Trophoblast cell (in vitro differentiated cells and primary cell): Measurements from ENCODE around the gene SH3TC1.
A peak's percentile ranks its signal among the peaks of the same experiment; 100 is the strongest.

ENCODE experiments used
- DNase-seq, 2 donors: peaks; one replicate each; pipeline ENCODE4 v3.0.0-alpha.2; 2016
- H2AFZ ChIP-seq: 2 replicates; pipeline ENCODE4 v1.6.1; 2013; ENCODE audit warnings: low read length, moderate library complexity, mild to moderate bottlenecking; ENCODE audit not compliant: insufficient read depth, poor library complexity
- H2AK5ac ChIP-seq: 2 replicates; pipeline ENCODE4 v1.6.1; 2013; ENCODE audit warnings: mild to moderate bottlenecking, low read length
- H2BK120ac ChIP-seq: 2 replicates; pipeline ENCODE4 v1.6.1; 2013; ENCODE audit warnings: low read length, mild to moderate bottlenecking, moderate library complexity; ENCODE audit not compliant: insufficient read depth, poor library complexity
- H2BK12ac ChIP-seq: 2 replicates; pipeline ENCODE4 v1.6.1; 2013; ENCODE audit warnings: mild to moderate bottlenecking, low read length, moderate library complexity
- H2BK5ac ChIP-seq: 2 replicates; pipeline ENCODE4 v1.6.1; 2013; ENCODE audit warnings: low read length, low read depth, moderate library complexity, mild to moderate bottlenecking; ENCODE audit not compliant: poor library complexity
- H3K14ac ChIP-seq: 2 replicates; pipeline ENCODE4 v1.6.1; 2013; ENCODE audit warnings: mild to moderate bottlenecking, low read length
- H3K18ac ChIP-seq: 2 replicates; pipeline ENCODE4 v1.6.1; 2013; ENCODE audit warnings: mild to moderate bottlenecking, low read length
- H3K23ac ChIP-seq: 2 replicates; pipeline ENCODE4 v1.6.1; 2013; ENCODE audit warnings: low read length
- H3K27ac ChIP-seq: 2 replicates; pipeline ENCODE4 v1.5.1; 2013; ENCODE audit warnings: low read depth, mild to moderate bottlenecking, inconsistent platforms, low read length, moderate library complexity
- H3K27me3 ChIP-seq: 2 replicates; pipeline ENCODE4 v1.6.1; 2013; ENCODE audit warnings: inconsistent platforms, mild to moderate bottlenecking, low read length, moderate library complexity; ENCODE audit not compliant: insufficient read depth
- H3K36me3 ChIP-seq, 2 experiments: 1 replicate in 1 of 2; 2 replicates in 1 of 2; pipeline ENCODE4 v1.6.1; 2013; ENCODE audit warnings: low read length in 2 of 2, mild to moderate bottlenecking in 2 of 2, moderate library complexity in 1 of 2; ENCODE audit not compliant: insufficient read depth in 2 of 2, control insufficient read depth in 1 of 2
- H3K4ac ChIP-seq: 2 replicates; pipeline ENCODE4 v1.6.1; 2013; ENCODE audit warnings: low read depth, mild to moderate bottlenecking, low read length, moderate library complexity
- H3K4me1 ChIP-seq, 2 experiments: 1 replicate in 1 of 2; 2 replicates in 1 of 2; pipeline ENCODE4 v1.6.1; 2013; ENCODE audit warnings: low read length in 2 of 2, mild to moderate bottlenecking in 2 of 2, moderate library complexity in 1 of 2; ENCODE audit not compliant: insufficient read depth in 2 of 2, control insufficient read depth in 1 of 2
- H3K4me2 ChIP-seq: 2 replicates; pipeline ENCODE4 v1.6.1; 2013; ENCODE audit warnings: inconsistent platforms, mild to moderate bottlenecking, low read length, moderate library complexity
- H3K4me3 ChIP-seq: 2 replicates; pipeline ENCODE4 v1.5.1; 2013; ENCODE audit warnings: mild to moderate bottlenecking, low read depth, low read length, inconsistent platforms
- H3K79me1 ChIP-seq: one replicate; pipeline ENCODE4 v1.6.1; 2013; ENCODE audit warnings: low read length
- H3K79me2 ChIP-seq: 2 replicates; pipeline ENCODE4 v1.6.1; 2013; ENCODE audit warnings: low read length, mild to moderate bottlenecking; ENCODE audit not compliant: control insufficient read depth, insufficient read depth, poor library complexity
- H3K9ac ChIP-seq: 2 replicates; pipeline ENCODE4 v1.6.1; 2013; ENCODE audit warnings: mild to moderate bottlenecking, low read length
- H3K9me3 ChIP-seq: 2 replicates; pipeline ENCODE4 v1.6.1; 2013; ENCODE audit warnings: low read depth, mild to moderate bottlenecking, control low read depth, inconsistent platforms, low read length; ENCODE audit not compliant: insufficient read depth
- H4K12ac ChIP-seq: 2 replicates; pipeline ENCODE4 v1.6.1; 2013; ENCODE audit warnings: low read depth, mild to moderate bottlenecking, low read length, moderate library complexity
- H4K8ac ChIP-seq: 2 replicates; pipeline ENCODE4 v1.6.1; 2013; ENCODE audit warnings: low read depth, mild to moderate bottlenecking, low read length, moderate library complexity
- H4K91ac ChIP-seq: one replicate; pipeline ENCODE4 v1.6.1; 2013; ENCODE audit warnings: low read depth, mild to moderate bottlenecking, low read length, moderate library complexity
- WGBS: extraction: QIAGEN DNeasy Blood & Tissue Kit; methylation state at CpG from one replicate; pipeline ENCODE4 v1.1.7; 2013; ENCODE audit warnings: missing lambda C conversion rate; ENCODE audit not compliant: insufficient read length, insufficient coverage; ENCODE audit errors: extremely low coverage; 5-methylcytosine and 5-hydroxymethylcytosine counted together

SH3TC1 gene

DNA sequence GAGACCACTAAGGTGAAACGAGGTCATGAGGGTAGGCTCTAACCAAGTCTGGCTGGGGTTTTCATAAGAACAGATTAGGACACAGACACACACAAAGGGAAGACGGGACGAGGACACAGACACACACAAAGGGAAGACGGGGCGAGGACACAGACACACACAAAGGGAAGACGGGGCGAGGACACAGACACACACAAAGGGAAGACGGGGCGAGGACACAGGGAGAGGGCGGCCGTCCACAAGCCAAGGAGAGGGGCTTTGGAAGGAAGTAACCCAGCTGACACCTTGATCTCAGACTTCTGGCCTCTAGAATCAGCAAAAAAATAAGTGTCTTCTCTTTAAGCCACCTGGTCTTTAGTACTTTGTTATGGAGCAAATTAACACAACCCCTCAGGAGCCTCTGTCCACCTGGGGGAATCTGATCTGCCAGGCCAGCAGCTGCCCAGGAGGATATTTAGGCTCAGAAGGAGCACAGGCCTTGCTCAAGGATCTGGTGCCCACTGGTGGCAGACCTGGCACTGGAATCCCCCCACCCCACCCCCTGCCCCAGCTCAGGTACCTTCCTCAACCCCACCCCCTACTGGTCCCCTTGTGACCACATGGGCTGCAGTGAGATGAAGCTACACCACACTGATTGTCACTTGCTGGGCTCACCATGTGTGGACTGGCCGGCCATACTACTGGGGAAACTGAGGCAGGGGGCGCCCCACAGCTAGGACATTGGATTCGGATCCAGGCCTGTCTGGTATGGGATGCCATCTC, 43.2 kb upstream of the SH3TC1 start:
- Histone ChIP-seq H2BK5ac (no peak overlapping the region), H2AK5ac (no peak overlapping the region), H3K4me3 (no peak overlapping the region), H4K91ac (no peak overlapping the region), H2BK12ac (no peak overlapping the region), H3K4ac (no peak overlapping the region), H3K79me2 (peaks cover 1% of the 10 kb centered on the region), H3K4me2 (no peak overlapping the region), H3K36me3 (no peaks in the 10 kb centered on the region), H3K27me3 (peaks cover 21% of the 10 kb centered on the region), H3K9ac (no peak overlapping the region), H4K12ac (no peak overlapping the region), H4K8ac (no peak overlapping the region), H3K4me1 (peaks cover 7 to 12% of the 10 kb centered on the region in 2 experiments), H3K9me3 (peaks cover 1% of the 10 kb centered on the region), H3K23ac (no peak overlapping the region), H3K79me1 (peaks cover 6% of the 10 kb centered on the region), H3K14ac (no peak overlapping the region), H3K18ac (no peak overlapping the region), H2AFZ (no peak overlapping the region), H2BK120ac (no peak overlapping the region), H3K27ac (no peak overlapping the region)
- no CpG with 5 or more reads among the region's 14 CpGs for WGBS
- no peak for DNase-seq

DNA sequence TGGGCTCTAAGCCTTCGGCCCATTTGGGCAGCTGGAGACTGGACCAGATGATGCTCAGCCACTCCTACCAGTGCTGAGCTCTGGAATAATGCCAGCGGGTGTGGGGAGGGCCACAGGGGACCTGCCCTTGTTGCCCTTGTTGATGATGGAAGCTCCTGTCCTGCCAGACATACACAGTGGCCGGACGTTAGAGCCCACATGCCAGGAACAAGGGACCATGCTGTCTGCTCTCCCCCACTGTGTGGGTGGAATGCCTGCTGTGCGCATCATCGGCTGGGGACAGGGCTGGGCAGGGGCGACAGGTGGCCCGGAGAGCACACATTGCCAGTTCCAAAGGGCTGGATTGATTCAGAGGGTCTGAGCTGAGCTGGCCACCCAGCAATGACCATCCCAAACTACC, 42.5 kb upstream of the SH3TC1 start:
- Histone ChIP-seq H4K91ac (no peak overlapping the region), H3K4me1 (peaks cover 7 to 12% of the 10 kb centered on the region in 2 experiments), H3K4ac (no peak overlapping the region), H3K36me3 (no peaks in the 10 kb centered on the region), H2AK5ac (no peak overlapping the region), H3K27ac (no peak overlapping the region), H3K4me2 (no peak overlapping the region), H2BK12ac (no peak overlapping the region), H2AFZ (no peak overlapping the region), H4K8ac (no peak overlapping the region), H3K14ac (no peak overlapping the region), H2BK5ac (no peak overlapping the region), H3K79me1 (peaks cover 6% of the 10 kb centered on the region), H3K4me3 (no peak overlapping the region), H3K79me2 (peaks cover 1% of the 10 kb centered on the region), H3K9me3 (peaks cover 1% of the 10 kb centered on the region), H2BK120ac (no peak overlapping the region), H4K12ac (no peak overlapping the region), H3K18ac (no peak overlapping the region), H3K9ac (no peak overlapping the region), H3K27me3 (peaks cover 21% of the 10 kb centered on the region), H3K23ac (no peak overlapping the region)
- WGBS, result no CpG with 5 or more reads among the region's 8 CpGs
- no peak for DNase-seq

DNA sequence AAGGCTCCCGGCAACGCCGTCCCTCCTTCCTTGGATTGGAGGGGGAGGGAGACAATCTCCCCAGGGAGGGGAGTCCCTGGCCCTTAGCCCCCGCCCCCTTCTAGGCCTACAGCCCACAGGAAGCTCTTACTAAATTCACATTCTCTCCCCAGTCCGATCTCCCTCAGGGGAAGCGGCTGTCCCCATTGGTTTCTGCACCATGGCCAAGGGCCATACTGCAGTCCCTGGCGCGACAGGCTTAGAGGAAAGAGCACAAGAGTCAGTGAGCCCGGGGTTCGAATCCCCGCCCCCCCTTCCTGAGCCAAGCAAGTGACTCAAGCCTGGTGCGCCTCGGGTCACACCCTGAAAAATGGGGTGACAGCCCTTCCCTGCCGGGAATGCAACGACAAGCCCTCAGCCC, 41.6 kb upstream of the SH3TC1 start:
- H3K79me2 ChIP-seq, result peaks cover 1% of the 10 kb centered on the region
- H3K27me3 ChIP-seq, result peaks cover 21% of the 10 kb centered on the region
- H3K27ac ChIP-seq, result no peak overlapping the region
- H3K23ac ChIP-seq, result no peak overlapping the region
- no peak overlapping the region for H4K12ac ChIP-seq
- no peak overlapping the region for H2BK12ac ChIP-seq
- H3K9ac ChIP-seq, result no peak overlapping the region
- no peak overlapping the region for H4K91ac ChIP-seq
- H3K14ac ChIP-seq, result no peak overlapping the region
- DNase-seq, result no peak
- no CpG with 5 or more reads among the region's 15 CpGs for WGBS
- H3K36me3 ChIP-seq, result no peaks in the 10 kb centered on the region
- no peak overlapping the region for H2AFZ ChIP-seq
- H3K4me2 ChIP-seq, result no peak overlapping the region
- H3K4me1 ChIP-seq, result peaks cover 7 to 12% of the 10 kb centered on the region in 2 experiments
- H2AK5ac ChIP-seq, result no peak overlapping the region
- H2BK5ac ChIP-seq, result no peak overlapping the region
- H4K8ac ChIP-seq, result no peak overlapping the region
- no peak overlapping the region for H3K4me3 ChIP-seq
- H3K18ac ChIP-seq, result no peak overlapping the region
- no peak overlapping the region for H3K4ac ChIP-seq
- H3K79me1 ChIP-seq, result peaks cover 6% of the 10 kb centered on the region
- no peak overlapping the region for H2BK120ac ChIP-seq
- H3K9me3 ChIP-seq, result peaks cover 1% of the 10 kb centered on the region

DNA sequence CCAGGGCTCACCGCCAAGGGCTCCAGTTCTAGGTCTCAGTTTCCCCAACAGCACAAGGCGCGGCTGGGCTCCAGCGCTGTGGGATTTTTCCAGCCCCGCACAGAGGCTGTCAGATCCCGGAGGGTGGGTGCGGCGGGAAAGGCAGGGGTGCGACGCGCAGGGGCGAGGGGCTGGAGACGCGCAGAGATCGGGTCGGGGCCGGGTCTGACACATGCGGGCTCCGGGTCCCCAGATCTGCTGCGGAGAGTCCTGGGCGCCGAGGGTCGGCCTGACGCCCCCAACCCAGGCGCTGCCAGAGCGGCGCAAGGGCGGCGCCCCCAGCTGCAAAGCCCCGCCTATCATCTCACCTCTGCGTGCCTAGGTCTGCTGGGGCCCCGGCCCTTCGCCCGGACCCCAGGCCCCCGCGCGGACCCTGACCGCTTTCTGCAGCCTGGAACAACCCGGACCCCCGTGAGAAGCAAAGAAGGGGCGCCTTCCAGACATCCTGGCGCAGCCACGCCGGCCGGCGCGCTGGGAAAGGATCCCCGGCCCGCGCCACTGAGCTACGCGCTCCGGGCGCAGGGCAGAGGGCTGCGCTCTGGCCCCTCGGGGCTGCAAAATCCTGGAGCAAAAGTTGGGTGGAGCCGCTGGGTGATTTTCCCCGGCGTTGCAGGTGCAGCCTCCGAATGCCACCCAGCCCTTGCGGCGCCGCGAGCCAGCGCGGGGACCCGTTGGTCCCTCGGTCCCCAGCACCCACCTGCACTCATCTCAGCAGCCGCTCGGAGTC, 41.0 kb upstream of the SH3TC1 start:
- peak overlapping the region; percentile 100 for H3K4me2 ChIP-seq
- H3K4ac ChIP-seq, result no peak overlapping the region
- H2AK5ac ChIP-seq, result no peak overlapping the region
- no peak overlapping the region for H3K9ac ChIP-seq
- no CpG with 5 or more reads among the region's 70 CpGs for WGBS
- peaks cover 21% of the 10 kb centered on the region for H3K27me3 ChIP-seq
- H3K79me2 ChIP-seq, result peaks cover 1% of the 10 kb centered on the region
- H2AFZ ChIP-seq, result peak overlapping the region; percentile 77
- no peak overlapping the region for H2BK5ac ChIP-seq
- peaks cover 1% of the 10 kb centered on the region for H3K9me3 ChIP-seq
- no peak overlapping the region for H4K8ac ChIP-seq
- peak overlapping the region; percentile 70 for H3K4me3 ChIP-seq
- H2BK120ac ChIP-seq, result no peak overlapping the region
- peaks cover 6% of the 10 kb centered on the region for H3K79me1 ChIP-seq
- H3K36me3 ChIP-seq, result no peaks in the 10 kb centered on the region
- no peak overlapping the region for H4K12ac ChIP-seq
- H3K4me1 ChIP-seq, result peaks cover 7 to 12% of the 10 kb centered on the region in 2 experiments
- no peak overlapping the region for H4K91ac ChIP-seq
- no peak overlapping the region for H2BK12ac ChIP-seq
- no peak overlapping the region for H3K23ac ChIP-seq
- H3K14ac ChIP-seq, result no peak overlapping the region
- DNase-seq, result peak in 1 of 2 donors; percentile 14
- no peak overlapping the region for H3K18ac ChIP-seq
- no peak overlapping the region for H3K27ac ChIP-seq
